ENCODE data around the gene SPATA6L.

DNA sequence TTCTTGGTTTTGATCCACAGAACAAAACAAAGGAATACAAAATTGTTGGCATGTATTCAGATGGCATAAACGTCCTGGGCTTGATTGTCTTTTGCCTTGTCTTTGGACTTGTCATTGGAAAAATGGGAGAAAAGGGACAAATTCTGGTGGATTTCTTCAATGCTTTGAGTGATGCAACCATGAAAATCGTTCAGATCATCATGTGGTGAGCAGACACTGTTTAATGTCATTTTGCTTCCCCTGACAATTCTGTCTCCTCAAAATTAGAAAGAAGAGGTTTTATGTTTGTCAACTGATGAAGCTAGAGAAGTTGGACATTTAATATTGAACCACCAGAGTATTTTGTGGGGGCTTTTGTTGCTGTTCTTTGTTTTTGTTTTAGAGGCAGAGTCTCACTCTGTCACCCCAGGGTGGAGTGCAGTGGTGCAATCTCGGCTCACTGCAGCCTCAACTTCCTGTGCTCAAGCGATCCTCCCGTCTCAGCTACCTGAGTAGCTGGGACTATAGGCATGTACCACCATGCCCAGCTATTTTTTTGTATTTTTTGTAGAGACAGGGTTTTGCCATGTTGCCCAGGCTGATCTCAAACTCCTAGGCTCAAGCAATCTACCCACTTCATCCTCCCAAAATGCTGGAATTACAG lies 94.0 kb downstream of the SPATA6L start:
- TF ChIP-seq, protein P1, sequence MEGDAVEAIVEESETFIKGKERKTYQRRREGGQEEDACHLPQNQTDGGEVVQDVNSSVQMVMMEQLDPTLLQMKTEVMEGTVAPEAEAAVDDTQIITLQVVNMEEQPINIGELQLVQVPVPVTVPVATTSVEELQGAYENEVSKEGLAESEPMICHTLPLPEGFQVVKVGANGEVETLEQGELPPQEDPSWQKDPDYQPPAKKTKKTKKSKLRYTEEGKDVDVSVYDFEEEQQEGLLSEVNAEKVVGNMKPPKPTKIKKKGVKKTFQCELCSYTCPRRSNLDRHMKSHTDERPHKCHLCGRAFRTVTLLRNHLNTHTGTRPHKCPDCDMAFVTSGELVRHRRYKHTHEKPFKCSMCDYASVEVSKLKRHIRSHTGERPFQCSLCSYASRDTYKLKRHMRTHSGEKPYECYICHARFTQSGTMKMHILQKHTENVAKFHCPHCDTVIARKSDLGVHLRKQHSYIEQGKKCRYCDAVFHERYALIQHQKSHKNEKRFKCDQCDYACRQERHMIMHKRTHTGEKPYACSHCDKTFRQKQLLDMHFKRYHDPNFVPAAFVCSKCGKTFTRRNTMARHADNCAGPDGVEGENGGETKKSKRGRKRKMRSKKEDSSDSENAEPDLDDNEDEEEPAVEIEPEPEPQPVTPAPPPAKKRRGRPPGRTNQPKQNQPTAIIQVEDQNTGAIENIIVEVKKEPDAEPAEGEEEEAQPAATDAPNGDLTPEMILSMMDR (IDR thresholded peaks at IDR 0.05; ENCODE audit: insufficient read depth, low read length, poor library complexity, severe bottlenecking): no peak
- TF ChIP-seq EZH2phosphoT487 (conservative IDR thresholded peaks at IDR 0.05; ENCODE audit: low read length): no peak

Measured in SU-DHL-6 (cell line).